GM12892 (cell line): ENCODE measurements around the gene PIK3C2G.

ENCODE experiments used
- POLR2A ChIP-seq: IDR thresholded peaks from 2 replicates; pipeline ENCODE4 v1.6.1; 2011; ENCODE audit warnings: low read depth, low read length, control low read depth
- POLR2AphosphoS5 ChIP-seq: IDR thresholded peaks from 2 replicates; pipeline ENCODE4 v1.6.1; 2011; ENCODE audit warnings: low read depth, low read length, control low read depth
- TAF1 ChIP-seq: IDR thresholded peaks from 2 replicates; pipeline ENCODE4 v1.6.1; 2011; ENCODE audit warnings: low read depth, mild to moderate bottlenecking, control low read depth, low read length, borderline replicate concordance

DNA sequence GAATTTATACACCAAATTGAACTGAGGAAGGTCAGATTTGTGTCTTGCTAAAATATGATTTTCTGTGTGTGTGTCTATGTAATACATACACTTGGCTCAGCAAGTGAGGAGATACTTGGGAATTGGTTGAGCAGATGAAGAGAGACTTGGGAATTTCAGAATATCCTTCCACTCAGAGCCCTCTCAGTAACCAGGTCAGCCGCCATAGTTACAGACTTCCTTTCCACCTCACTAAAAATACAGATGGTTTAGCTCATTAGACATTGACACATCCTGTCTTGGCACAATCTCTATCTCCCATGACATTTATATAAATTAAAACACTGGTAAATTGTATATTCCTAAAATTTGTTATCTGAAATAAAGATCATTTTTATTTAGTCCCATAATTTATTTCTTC is 15.9 kb downstream of the PIK3C2G start:
- TF ChIP-seq POLR2A, result no peak
- TF ChIP-seq TAF1, result no peak
- no peak for TF ChIP-seq POLR2AphosphoS5
